Nephron (organoid): ENCODE results near the gene B9D2.

Experiments used
- H3K27ac Mint-ChIP-seq, 3 experiments: 2 replicates each; pipeline ENCODE4 v1.8.0; 2020; ENCODE audit warnings: mixed read lengths in 3 of 3, mild to moderate bottlenecking in 2 of 3, moderate library complexity in 1 of 3
- H3K27me3 Mint-ChIP-seq: 2 replicates; pipeline ENCODE4 v1.8.0; 2021; ENCODE audit warnings: low read depth, mild to moderate bottlenecking, moderate library complexity, mixed read lengths
- H3K36me3 Mint-ChIP-seq: 2 replicates; pipeline ENCODE4 v1.8.0; 2020; ENCODE audit warnings: low read depth, mixed read lengths
- H3K4me1 Mint-ChIP-seq: 2 replicates; pipeline ENCODE4 v1.8.0; 2020; ENCODE audit warnings: mixed read lengths
- H3K4me3 Mint-ChIP-seq, 3 experiments: 2 replicates each; pipeline ENCODE4 v1.8.0; 2020; ENCODE audit warnings: mild to moderate bottlenecking in 3 of 3, mixed read lengths in 3 of 3, moderate library complexity in 2 of 3
- H3K9me3 Mint-ChIP-seq: 2 replicates; pipeline ENCODE4 v1.8.0; 2020; ENCODE audit warnings: mixed read lengths
- CTCF ChIP-seq, 3 experiments: fragments of 200-600 bp; sonication (generic); IDR thresholded peaks; one replicate each; pipeline ENCODE4 v1.5.0; 2021; ENCODE audit warnings: antibody characterized with exemption in 3 of 3; ENCODE audit not compliant: unreplicated experiment in 3 of 3

The B9D2 gene

GRCh38 chr19:41363753-41364523, at the start of gene B9D2:
Gene B9D2, minus strand, starts transcription at chr19:41364149. Its CDS starts 630 bp downstream, at chr19:41363519.
- Mint-ChIP-seq H3K27me3 (no peaks in the 10 kb centered on the region), H3K4me3 (peak within 1 kb of the TSS; percentile 89 to 98 (median 94)), H3K9me3 (no peaks in the 10 kb centered on the region), H3K27ac (peak within 1 kb of the TSS; percentile 98 to 100 (median 99)), H3K36me3 (no peaks in the 10 kb centered on the region), H3K4me1 (peaks cover 9% of the 10 kb centered on the region)
- no peak for TF ChIP-seq CTCF (IDR thresholded peaks at IDR 0.05; ENCODE audit: unreplicated experiment in 3 of 3)

- H3K27me3 Mint-ChIP-seq = no peaks in the 10 kb centered on the region
- no peaks in the 10 kb centered on the region for H3K9me3 Mint-ChIP-seq
- H3K36me3 Mint-ChIP-seq = peaks cover 28% of the 10 kb centered on the region
- H3K4me1 Mint-ChIP-seq = peaks cover 17% of the 10 kb centered on the region
- no peak overlapping the region for H3K4me3 Mint-ChIP-seq
- TF ChIP-seq CTCF (IDR thresholded peaks at IDR 0.05; ENCODE audit: unreplicated experiment in 3 of 3) = no peak
- H3K27ac Mint-ChIP-seq = no peak overlapping the region
These were observed 49.0 kb upstream of the B9D2 start for GRCh38 chr19:41412953-41413352.

GRCh38 chr19:41411968-41412265, 48.0 kb upstream of the B9D2 start:
- TF ChIP-seq CTCF (IDR thresholded peaks at IDR 0.05; ENCODE audit: unreplicated experiment in 3 of 3) = no peak
- Mint-ChIP-seq H3K36me3 (peaks cover 27% of the 10 kb centered on the region), H3K4me1 (peaks cover 25% of the 10 kb centered on the region), H3K4me3 (no peak overlapping the region), H3K27ac (no peak overlapping the region), H3K27me3 (no peaks in the 10 kb centered on the region), H3K9me3 (no peaks in the 10 kb centered on the region)

- Mint-ChIP-seq H3K9me3 (no peaks in the 10 kb centered on the region), H3K36me3 (peaks cover 27% of the 10 kb centered on the region), H3K4me1 (peaks cover 25% of the 10 kb centered on the region), H3K27ac (no peak overlapping the region), H3K27me3 (no peaks in the 10 kb centered on the region), H3K4me3 (no peak overlapping the region)
- no peak for TF ChIP-seq CTCF (IDR thresholded peaks at IDR 0.05; ENCODE audit: unreplicated experiment in 3 of 3)
These were observed 47.4 kb upstream of the B9D2 start for GRCh38 chr19:41411100-41411967.

GRCh38 chr19:41410336-41411054, 46.5 kb upstream of the B9D2 start:
- Mint-ChIP-seq H3K36me3 (peaks cover 24% of the 10 kb centered on the region), H3K9me3 (no peaks in the 10 kb centered on the region), H3K27ac (no peak overlapping the region), H3K27me3 (no peaks in the 10 kb centered on the region), H3K4me1 (peaks cover 25% of the 10 kb centered on the region), H3K4me3 (no peak overlapping the region)
- no peak for TF ChIP-seq CTCF (IDR thresholded peaks at IDR 0.05; ENCODE audit: unreplicated experiment in 3 of 3)
